Umbilical cord (tissue), 2 donors: ENCODE data around the gene HGS. TPM values are rescaled to one million over a fixed set of nuclear protein-coding genes. Genes with fewer than 3 reads are reported as not detected.
A peak's percentile ranks its signal among the peaks of the same experiment; 100 is the strongest.

Source experiments
- DNase-seq: peaks from one replicate; pipeline ENCODE4 v3.0.0-alpha.2; 2015; ENCODE audit warnings: low spot score
- total RNA-seq: library from RNA; depleted of rRNA; stranded (reverse); fragments of >200 nt; gene quantifications from one replicate; pipeline ENCODE4 v1.2.3, GENCODE V29; 2014; ENCODE audit warnings: low replicate concordance; ENCODE audit not compliant: insufficient read depth

HGS gene
- total RNA-seq, 1 donor from 2014 or later, result 48.9 TPM

- no peak for DNase-seq
Measured at GRCh38 chr17:81705518-81706231, 21.9 kb downstream of the HGS start.

- DNase-seq, result no peak
Measured at GRCh38 chr17:81706232-81706611, 22.4 kb downstream of the HGS start.

GRCh38 chr17:81706757-81707624 is 23.2 kb downstream of the HGS start:
- DNase-seq, result no peak

DNA sequence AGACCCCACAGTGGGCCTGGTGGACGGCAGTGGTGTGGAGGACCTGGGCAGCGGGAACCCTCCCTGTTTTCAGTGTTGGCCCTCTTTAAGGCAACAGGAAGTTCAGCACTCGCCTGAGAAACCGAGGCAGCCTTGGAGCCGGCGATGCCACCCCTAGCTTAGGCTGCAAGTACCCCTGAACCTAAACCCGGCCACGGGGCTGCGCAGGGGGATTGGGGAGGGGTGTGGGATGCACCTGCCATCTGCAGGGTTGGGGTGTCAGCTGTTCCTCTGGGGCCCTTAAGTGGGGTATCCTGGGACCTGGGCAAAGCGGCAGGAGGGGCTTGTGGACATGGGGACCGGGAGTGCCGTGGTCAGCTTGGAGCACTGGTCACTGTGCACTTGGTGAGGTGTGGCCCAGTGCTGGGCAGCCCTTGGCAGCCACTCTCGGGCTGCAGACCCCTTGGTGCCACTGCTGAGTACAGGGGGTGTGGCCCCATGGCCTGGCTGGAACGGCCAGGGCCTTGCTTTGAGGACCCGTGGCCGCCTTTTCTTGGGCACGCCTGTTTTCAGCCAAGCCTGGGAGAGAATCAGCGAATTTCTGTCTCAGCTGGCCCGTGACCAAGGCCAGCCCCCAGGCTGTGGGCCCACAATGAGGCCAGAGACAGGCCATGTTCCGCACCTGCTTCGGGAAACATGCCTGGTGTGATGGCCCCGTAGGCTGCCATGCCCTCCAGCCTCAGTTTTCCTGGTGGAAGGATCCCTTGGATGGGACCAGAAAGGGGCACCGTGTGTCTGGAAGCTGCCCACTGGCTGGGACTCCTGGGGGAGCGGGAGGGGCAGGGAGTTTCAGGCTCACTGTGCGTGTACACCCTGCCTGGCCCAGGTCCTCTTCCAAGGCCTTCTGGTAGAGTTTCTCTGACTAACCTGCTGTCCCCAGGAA is 24.2 kb downstream of the HGS start:
- DNase-seq, result no peak

- no peak for DNase-seq
Measured at GRCh38 chr17:81708739-81709185, 25.0 kb downstream of the HGS start.

- no peak for DNase-seq
Measured at GRCh38 chr17:81710514-81711308, 26.9 kb downstream of the HGS start.

- peak; percentile 71 for DNase-seq
Measured at GRCh38 chr17:81711814-81712467, 28.1 kb downstream of the HGS start, which contains the start of gene SLC25A10. Gene SLC25A10, plus strand, starts transcription at chr17:81712284. Its CDS starts 143 bp downstream, at chr17:81712427.

DNA sequence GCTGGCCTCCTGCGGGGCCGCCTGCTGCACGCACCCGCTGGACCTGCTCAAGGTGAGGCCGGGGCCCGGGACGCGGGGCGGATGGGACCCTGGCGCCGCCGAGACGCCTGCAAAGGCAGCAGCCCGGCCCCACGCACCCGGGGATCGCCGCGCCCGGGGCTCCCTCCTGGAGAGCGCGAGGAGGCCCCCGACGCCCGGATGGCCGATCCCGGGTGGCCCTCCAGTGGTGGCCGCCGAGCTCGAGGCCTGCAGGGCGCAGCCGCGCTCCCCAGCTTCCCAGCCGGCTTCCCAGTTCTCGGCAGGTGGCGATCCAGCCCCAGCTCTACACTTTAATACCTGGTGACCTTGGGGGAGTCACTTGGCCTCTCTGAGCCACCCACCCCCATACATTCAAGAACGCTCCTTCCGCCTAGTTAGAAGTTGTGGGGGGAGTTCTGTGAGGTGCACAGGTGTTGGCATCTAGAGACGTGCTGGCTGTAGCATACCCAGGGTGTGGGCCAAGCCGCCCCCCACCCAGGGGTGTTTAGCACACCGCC is 28.7 kb downstream of the HGS start:
- no peak for DNase-seq

DNA sequence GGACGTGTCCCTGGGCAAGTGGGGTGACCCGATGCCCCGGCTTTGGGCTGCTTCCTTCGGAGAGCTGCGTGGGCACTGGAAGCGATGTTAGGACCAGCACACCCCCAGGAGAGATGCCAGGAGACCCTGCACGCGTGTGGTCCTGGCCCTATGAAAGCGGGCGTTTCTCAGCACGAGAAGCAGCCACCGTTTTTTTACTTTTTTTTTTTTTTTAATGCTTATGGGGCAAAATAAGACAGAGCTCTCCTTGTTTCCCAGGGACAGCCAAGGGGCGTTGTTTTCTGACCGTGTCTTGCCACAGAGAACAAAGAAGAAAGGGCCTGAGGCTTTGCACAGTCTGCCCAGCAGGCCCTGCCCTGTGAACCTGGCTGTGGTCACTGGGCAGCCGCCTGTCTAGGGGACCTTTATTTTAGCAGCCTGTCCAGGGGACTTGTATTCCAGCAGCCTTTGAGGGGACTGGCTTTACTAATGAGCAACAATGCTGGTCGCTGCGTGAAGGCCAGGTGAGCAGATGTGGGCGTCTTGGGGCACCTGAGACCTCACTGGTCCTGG is 29.3 kb downstream of the HGS start:
- no peak for DNase-seq

DNA sequence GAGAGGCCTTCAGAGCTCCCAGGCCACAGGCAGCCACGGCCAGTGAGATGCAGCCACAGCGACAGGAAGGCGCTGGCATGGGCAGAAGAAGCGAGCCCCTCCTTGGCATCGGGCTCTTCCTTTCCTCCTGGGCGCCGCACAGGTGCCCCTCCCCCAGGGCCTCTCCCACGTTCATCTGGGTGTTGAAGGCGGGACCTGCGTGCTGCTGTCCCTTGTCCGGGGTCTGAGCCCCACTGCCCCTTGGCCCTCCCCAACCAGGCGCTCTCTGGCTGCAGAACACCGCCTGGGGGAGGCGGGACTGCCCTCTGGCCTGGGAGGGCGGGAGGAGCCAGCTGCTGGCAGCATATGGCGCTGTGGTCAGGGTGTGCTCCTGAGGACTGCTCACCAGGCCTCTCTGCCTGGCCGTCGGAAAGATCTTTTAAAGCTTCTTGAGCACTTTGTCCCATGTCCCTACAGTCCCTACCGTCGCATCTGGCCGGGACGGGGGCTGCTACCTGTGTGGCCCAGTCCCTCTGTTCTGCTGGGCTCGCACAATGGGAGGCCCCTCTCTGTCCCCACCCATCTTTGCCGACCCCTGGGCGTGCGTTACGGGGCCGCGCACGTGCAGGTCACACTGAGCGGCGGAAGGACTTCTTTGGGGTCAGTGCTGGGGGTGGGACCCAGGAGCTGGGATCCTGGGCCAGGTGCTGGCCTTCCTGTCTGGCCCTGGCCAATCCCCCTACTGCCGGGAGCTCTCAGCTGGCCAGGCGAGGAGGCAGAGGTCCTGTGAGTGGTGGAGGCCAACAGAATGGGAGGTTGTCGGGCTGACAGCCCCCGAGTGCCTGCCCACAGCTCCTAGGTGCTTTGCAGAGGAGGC is 30.0 kb downstream of the HGS start:
- no peak for DNase-seq

GRCh38 chr17:81714412-81715106 is 30.7 kb downstream of the HGS start:
- DNase-seq, result no peak

GRCh38 chr17:81715107-81715871 is 31.5 kb downstream of the HGS start:
- no peak for DNase-seq

- no peak for DNase-seq
Measured at GRCh38 chr17:81715872-81716673, 32.3 kb downstream of the HGS start.

DNA sequence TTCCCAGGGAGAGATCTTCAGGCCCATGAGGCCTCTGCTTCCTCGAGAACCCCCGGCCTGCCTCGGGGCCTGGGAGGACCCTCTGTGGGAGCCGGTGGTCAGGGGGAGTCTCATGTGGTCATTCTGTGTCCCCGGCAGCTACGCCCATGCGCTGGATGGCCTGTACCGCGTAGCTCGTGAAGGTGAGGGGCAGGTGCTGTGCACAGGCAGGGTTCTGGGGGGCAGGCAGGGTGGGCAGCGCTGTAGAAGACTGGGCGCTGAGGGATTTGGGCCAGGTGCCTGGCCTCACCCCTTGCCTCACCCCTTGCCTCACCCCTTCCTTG is 32.8 kb downstream of the HGS start:
- no peak for DNase-seq

DNA sequence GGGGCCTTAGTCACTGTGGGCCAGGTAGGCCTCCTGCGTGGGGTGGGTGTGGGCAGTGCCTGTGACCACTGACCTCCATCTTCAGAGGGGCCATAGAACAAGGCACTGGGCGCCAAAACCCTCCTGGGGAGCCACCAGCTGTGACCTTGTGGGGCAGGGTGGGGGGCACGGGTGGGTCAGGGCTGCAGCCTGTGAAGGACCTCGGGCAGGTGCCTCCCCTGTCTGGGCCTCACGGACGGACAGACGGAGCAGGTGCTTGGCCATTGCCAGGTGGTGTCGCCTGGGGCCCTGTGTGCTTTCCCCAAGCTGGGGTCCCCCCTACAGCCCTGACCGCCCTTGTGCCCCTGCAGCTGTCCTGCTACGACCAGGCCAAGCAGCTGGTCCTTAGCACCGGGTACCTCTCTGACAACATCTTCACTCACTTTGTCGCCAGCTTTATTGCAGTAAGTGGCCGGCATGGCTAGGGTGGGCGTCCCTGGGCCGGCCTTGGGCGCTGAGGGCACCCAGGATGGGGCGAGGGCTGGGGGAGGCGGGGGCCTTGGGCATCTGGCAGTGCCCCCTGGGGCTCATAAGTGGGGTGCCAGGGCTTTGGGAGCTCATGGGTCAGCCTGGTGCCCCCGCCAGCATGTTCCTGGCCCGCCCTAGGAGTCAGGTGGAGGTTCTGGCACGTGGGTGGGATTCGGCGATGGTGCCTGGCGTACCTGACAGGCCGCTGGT is 33.4 kb downstream of the HGS start:
- no peak for DNase-seq

GRCh38 chr17:81717766-81718089 is 33.9 kb downstream of the HGS start:
- no peak for DNase-seq
